GM18520 (cell line): Measurements from ENCODE around the gene NPM1.
A peak's percentile ranks its signal among the peaks of the same experiment; 100 is the strongest.
"Not testable (repeated sequence)": the region's sequence is repeated elsewhere in the genome, so short reads cannot be mapped to it uniquely, and the experiment has no call there.

Experiments
- ATAC-seq: cut with Tn5 transposase; IDR thresholded peaks from one replicate; pipeline ENCODE4 v1.9.1; 2021; ENCODE audit not compliant: unreplicated experiment

The NPM1 gene

GRCh38 chr5:171387345-171387969 is at the start of gene NPM1:
TSS of gene NPM1 (plus strand) at chr5:171387849. CDS start at chr5:171387949, 100 bp downstream.
- ATAC-seq, result peak; percentile 67

- no peak for ATAC-seq
Observed at GRCh38 chr5:171340042-171340441, 47.6 kb upstream of the NPM1 start.

GRCh38 chr5:171340491-171340890 is 47.2 kb upstream of the NPM1 start:
- ATAC-seq, result no peak

GRCh38 chr5:171342362-171343111 is 45.1 kb upstream of the NPM1 start:
- ATAC-seq, result no peak

GRCh38 chr5:171344936-171345608 is 42.6 kb upstream of the NPM1 start:
- no peak for ATAC-seq

- no peak for ATAC-seq
Observed at GRCh38 chr5:171351536-171352073, 36.0 kb upstream of the NPM1 start.

- ATAC-seq, result peak; percentile 79
Observed at GRCh38 chr5:171355302-171355724, 32.3 kb upstream of the NPM1 start.

- ATAC-seq, result no peak
Observed at GRCh38 chr5:171357843-171358242, 29.8 kb upstream of the NPM1 start.

- ATAC-seq, result not testable (repeated sequence)
Observed at GRCh38 chr5:171361151-171361550, 26.5 kb upstream of the NPM1 start.

GRCh38 chr5:171363249-171363648 is 24.4 kb upstream of the NPM1 start:
- ATAC-seq, result not testable (repeated sequence)

GRCh38 chr5:171363846-171364245 is 23.8 kb upstream of the NPM1 start:
- peak; percentile 68 for ATAC-seq

GRCh38 chr5:171365351-171365750 is 22.3 kb upstream of the NPM1 start:
- no peak for ATAC-seq

GRCh38 chr5:171366645-171367044 is 21.0 kb upstream of the NPM1 start:
- no peak for ATAC-seq

GRCh38 chr5:171367424-171368370 is 20.0 kb upstream of the NPM1 start:
- ATAC-seq, result no peak

- no peak for ATAC-seq
Observed at GRCh38 chr5:171369056-171369455, 18.6 kb upstream of the NPM1 start.

- no peak for ATAC-seq
Observed at GRCh38 chr5:171369898-171370297, 17.8 kb upstream of the NPM1 start.

GRCh38 chr5:171370881-171371280 is 16.8 kb upstream of the NPM1 start:
- not testable (repeated sequence) for ATAC-seq

- no peak for ATAC-seq
Observed at GRCh38 chr5:171371326-171371725, 16.3 kb upstream of the NPM1 start.

GRCh38 chr5:171379961-171380360 is 7.7 kb upstream of the NPM1 start:
- no peak for ATAC-seq

- ATAC-seq, result not testable (repeated sequence)
Observed at GRCh38 chr5:171384416-171384815, 3.2 kb upstream of the NPM1 start.
